Endothelial cell of umbilical vein (primary cell): ENCODE data around the gene KRTAP4-5. TPM values are rescaled to one million over a fixed set of nuclear protein-coding genes. Genes with fewer than 3 reads are reported as not detected.
"Not testable (repeated sequence)": the region's sequence is repeated elsewhere in the genome, so short reads cannot be mapped to it uniquely, and the experiment has no call there.

Experiments used
- BruUV-seq: library from RNA; stranded (reverse); fragments of 400-500 nt; replicated peaks from 2 replicates; lab custom pipeline; 2021; lab: Mats Ljungman, UMichigan
- CTCF ChIA-PET: fragments of 300-600, 350-600 bp; sonication (Branson Sonifier 250); formaldehyde crosslinking; loops from one replicate; lab custom pipeline; 2021; ENCODE audit warnings: antibody characterized with exemption, inconsistent platforms; lab: Charles Lee
- POLR2A ChIA-PET: fragments of 300-600, 350-600 bp; sonication (Branson Sonifier 250); formaldehyde crosslinking; loops from one replicate; lab custom pipeline; 2021; ENCODE audit warnings: antibody characterized with exemption, inconsistent platforms; lab: Charles Lee
- DNase-seq: peaks from one replicate; pipeline ENCODE4 v3.0.0-alpha.2; 2011; ENCODE audit warnings: low read depth, low spot score
- FAIRE-seq: peaks from 2 replicates; lab custom pipeline; 2011; peaks lifted over from hg19 to GRCh38; lab: Jason Lieb, UNC
- H2AFZ ChIP-seq: 2 replicates; pipeline ENCODE4 v1.6.0; 2012; ENCODE audit warnings: low read depth, low read length, control low read depth, inconsistent platforms
- H3K27ac ChIP-seq: 2 replicates; pipeline ENCODE4 v1.5.1; 2011; ENCODE audit warnings: low read depth, mild to moderate bottlenecking, control low read depth, low read length, moderate library complexity; ENCODE audit not compliant: insufficient read depth
- H3K27me3 ChIP-seq, 2 experiments: 2 replicates each; pipeline versions ENCODE4 v1.6.0 to v1.6.1; 2011; ENCODE audit warnings: low read length in 2 of 2, mixed read lengths in 1 of 2; ENCODE audit not compliant: control insufficient read depth in 2 of 2, insufficient read depth in 2 of 2
- H3K36me3 ChIP-seq, 2 experiments: 2 replicates in 1 of 2; 3 replicates in 1 of 2; pipeline ENCODE4 v1.5.1; 2011; ENCODE audit warnings: low read length in 2 of 2, mild to moderate bottlenecking in 1 of 2, moderate library complexity in 1 of 2; ENCODE audit not compliant: control insufficient read depth in 2 of 2, insufficient read depth in 2 of 2; ENCODE audit errors: extremely low read depth in 1 of 2
- H3K4me1 ChIP-seq: 3 replicates; pipeline ENCODE4 v1.5.1; 2011; ENCODE audit warnings: mild to moderate bottlenecking, low read length; ENCODE audit not compliant: control insufficient read depth, insufficient read depth; ENCODE audit errors: extremely low read depth
- H3K4me2 ChIP-seq: 2 replicates; pipeline ENCODE4 v1.6.1; 2011; ENCODE audit warnings: low read length, control low read depth, mixed read lengths; ENCODE audit not compliant: insufficient read depth
- H3K4me3 ChIP-seq, 3 experiments: fragments of 200-600 bp in 1 of 3; sonication (generic), shearing (Covaris generic) in 1 of 3; replicated peaks in 1 of 3; 2 replicates each; pipeline ENCODE4 v1.5.1; 2011 to 2016; ENCODE audit warnings: control low read depth in 3 of 3, low read length in 3 of 3, mild to moderate bottlenecking in 2 of 3, inconsistent platforms in 1 of 3, low read depth in 1 of 3, moderate library complexity in 1 of 3; ENCODE audit not compliant: insufficient read depth in 1 of 3
- H3K79me2 ChIP-seq: 2 replicates; pipeline ENCODE4 v1.6.0; 2012; ENCODE audit warnings: low read length, inconsistent platforms; ENCODE audit not compliant: control insufficient read depth, insufficient read depth
- H3K9ac ChIP-seq: replicated peaks from 2 replicates; pipeline ENCODE3; 2011; ENCODE audit warnings: low read length, control low read depth; ENCODE audit not compliant: insufficient read depth; ENCODE audit errors: extremely low read depth
- H3K9me1 ChIP-seq: replicated peaks from 3 replicates; pipeline ENCODE4 v1.6.0; 2011; ENCODE audit warnings: mild to moderate bottlenecking, low read length; ENCODE audit not compliant: control insufficient read depth, insufficient read depth; ENCODE audit errors: extremely low read depth
- H3K9me3 ChIP-seq: replicated peaks from 2 replicates; pipeline ENCODE4 v1.5.1; 2012; ENCODE audit warnings: low read length, inconsistent platforms; ENCODE audit not compliant: control insufficient read depth, insufficient read depth
- H4K20me1 ChIP-seq: replicated peaks from 2 replicates; pipeline ENCODE3; 2011; ENCODE audit warnings: mild to moderate bottlenecking, low read length; ENCODE audit not compliant: control insufficient read depth, insufficient read depth; ENCODE audit errors: extremely low read depth
- CTCF ChIP-seq, 2 donors: IDR thresholded peaks; 1 replicate in 1 of 2; 2 replicates in 1 of 2; pipeline ENCODE4 v1.5.1; 2011; ENCODE audit warnings: low read length in 2 of 2, mild to moderate bottlenecking in 2 of 2, moderate library complexity in 2 of 2, control low read depth in 1 of 2, inconsistent platforms in 1 of 2, low read depth in 1 of 2; ENCODE audit not compliant: insufficient read depth in 1 of 2; ENCODE audit errors: extremely low read depth in 1 of 2
- EZH2 ChIP-seq: IDR thresholded peaks from 2 replicates; pipeline ENCODE4 v1.6.1; 2012; ENCODE audit warnings: borderline replicate concordance, low read depth, mild to moderate bottlenecking, moderate library complexity, low read length, inconsistent platforms; ENCODE audit not compliant: severe bottlenecking
- FOS ChIP-seq: IDR thresholded peaks from 2 replicates; pipeline ENCODE4 v1.6.1; 2011; ENCODE audit warnings: mild to moderate bottlenecking, low read length, moderate library complexity, borderline replicate concordance; ENCODE audit not compliant: insufficient read depth
- GATA2 ChIP-seq: IDR thresholded peaks from 2 replicates; pipeline ENCODE4 v1.7.0; 2011; ENCODE audit warnings: low read depth, mild to moderate bottlenecking, moderate library complexity, mixed read lengths, low read length; ENCODE audit not compliant: insufficient read length, insufficient read depth
- JUN ChIP-seq: IDR thresholded peaks from 2 replicates; pipeline ENCODE4 v1.6.1; 2011; ENCODE audit warnings: borderline replicate concordance, low read depth; ENCODE audit not compliant: insufficient read length, insufficient read depth
- MAX ChIP-seq: IDR thresholded peaks from 2 replicates; pipeline ENCODE4 v1.6.1; 2011; ENCODE audit not compliant: insufficient read depth, insufficient read length
- MYC ChIP-seq: IDR thresholded peaks from one replicate; pipeline ENCODE4 v1.6.1; 2011; ENCODE audit warnings: mild to moderate bottlenecking, low read depth, low read length
- POLR2A ChIP-seq: IDR thresholded peaks from 2 replicates; pipeline ENCODE4 v1.6.1; 2012; ENCODE audit warnings: low read depth, mild to moderate bottlenecking, control low read depth, low read length
- POLR2AphosphoS5 ChIP-seq: IDR thresholded peaks from 2 replicates; pipeline ENCODE4 v1.6.1; 2012; ENCODE audit warnings: low read depth, mild to moderate bottlenecking, control low read depth, low read length, moderate library complexity; ENCODE audit not compliant: insufficient read depth
- dilution Hi-C: fragments of 300-500 bp; cut with MboI; formaldehyde crosslinking; loops from one replicate; pipeline ENCODE4 v1.15.0; 2019; ENCODE audit warnings: low sequenced_read_pairs; ENCODE audit not compliant: extremely low pct_ligation_motif_present
- intact Hi-C: fragments of 100-400 bp; cut with micrococcal nuclease; formaldehyde crosslinking; loops from one replicate; pipeline ENCODE4 v1.10.0; 2022
- polyA plus RNA-seq, 4 experiments: library from polyadenylated mRNA; depleted of rRNA in 3 of 4; stranded (reverse) in 3 of 4; unstranded in 1 of 4; fragments of >200 nt; gene quantifications; 2 replicates each; pipeline versions ENCODE4 v1.2.1 to v1.2.3, GENCODE V29; 2011 to 2012; ENCODE audit warnings: missing spikeins in 1 of 4
- total RNA-seq: library from RNA; stranded (reverse); gene quantifications from 2 replicates; pipeline ENCODE4 v1.2.3, GENCODE V29; 2021

KRTAP4-5 gene
- total and polyA plus RNA-seq, 2 donors (not counting 3 experiments of a cell fraction or from before 2014, with no cell fraction given), result not detected

- Histone ChIP-seq H3K27ac (no peak overlapping the region), H3K27me3 (peaks cover 0 to 5% of the 10 kb centered on the region in 2 experiments), H4K20me1 (no peaks in the 10 kb centered on the region), H3K36me3 (no peaks in the 10 kb centered on the region), H2AFZ (no peak overlapping the region), H3K9me3 (no peaks in the 10 kb centered on the region), H3K9ac (no peak overlapping the region), H3K4me1 (no peaks in the 10 kb centered on the region), H3K4me2 (no peak overlapping the region), H3K4me3 (no peak overlapping the region), H3K79me2 (no peaks in the 10 kb centered on the region), H3K9me1 (no peaks in the 10 kb centered on the region)
- intact Hi-C loops, result no loop called here
- CTCF ChIA-PET, result no interaction called here
- no TSS peak for BruUV-seq
- TF ChIP-seq POLR2A, result no peak
- no peak for TF ChIP-seq EZH2
- no peak for TF ChIP-seq GATA2
- no peak for TF ChIP-seq MAX
- TF ChIP-seq MYC, result no peak
- no peak for TF ChIP-seq JUN
- TF ChIP-seq CTCF (IDR thresholded peaks at IDR 0.05; ENCODE audit: extremely low read depth in 1 of 2, insufficient read depth in 1 of 2, low read depth in 1 of 2, low read length in 2 of 2), result no peak
- no peak for TF ChIP-seq FOS
- TF ChIP-seq POLR2AphosphoS5, result no peak
- dilution Hi-C loops, result no loop called here
- FAIRE-seq (no peak), DNase-seq (no peak)
- POLR2A ChIA-PET, result no interaction called here
Observed at GRCh38 chr17:41111151-41111885, 38.3 kb downstream of the KRTAP4-5 start.

GRCh38 chr17:41108728-41109386 lies 40.8 kb downstream of the KRTAP4-5 start:
- H3K9me1 ChIP-seq, H3K9ac ChIP-seq, dilution Hi-C loops, H3K4me1 ChIP-seq, H3K36me3 ChIP-seq, H3K27me3 ChIP-seq, FAIRE-seq, BruUV-seq, H3K79me2 ChIP-seq, H3K4me2 ChIP-seq, DNase-seq, H2AFZ ChIP-seq, H3K4me3 ChIP-seq, intact Hi-C loops, H3K27ac ChIP-seq, H4K20me1 ChIP-seq, POLR2A ChIA-PET, H3K9me3 ChIP-seq: not testable (repeated sequence)
- CTCF ChIA-PET, result interaction anchor here (1.6 kb wide), 1 partner anchor 50 kb away, joined by 3 read pairs; the partner anchor contains the start of gene KRTAP2-3
